Measurements from ENCODE around the gene HSD17B2.

HSD17B2 gene

GRCh38 chr16:82020051-82020450 is 15.0 kb upstream of the HSD17B2 start:
- TF ChIP-seq EP300 (IDR thresholded peaks at IDR 0.05; ENCODE audit: borderline replicate concordance) (no peak), TEAD4 (IDR thresholded peaks at IDR 0.05) (no peak), FOXM1 (IDR thresholded peaks at IDR 0.05; ENCODE audit: borderline replicate concordance, low read depth) (no peak), NFIC (IDR thresholded peaks at IDR 0.05) (no peak), REST (IDR thresholded peaks at IDR 0.05; ENCODE audit: low read depth) (no peak), CREB1 (IDR thresholded peaks at IDR 0.05; ENCODE audit: low read depth) (no peak), CEBPB (IDR thresholded peaks at IDR 0.05) (no peak), RAD21 (IDR thresholded peaks at IDR 0.05; ENCODE audit: low read depth) (no peak), YY1 (IDR thresholded peaks at IDR 0.05; ENCODE audit: low read depth) (no peak), TAF1 (IDR thresholded peaks at IDR 0.05; ENCODE audit: low read depth) (no peak), MAX (IDR thresholded peaks at IDR 0.05) (no peak), USF1 (IDR thresholded peaks at IDR 0.05) (no peak), TCF12 (IDR thresholded peaks at IDR 0.05; ENCODE audit: low read depth) (no peak), EGR1 (IDR thresholded peaks at IDR 0.05) (no peak)

- TF ChIP-seq TCF12 (IDR thresholded peaks at IDR 0.05; ENCODE audit: low read depth) (no peak), CREB1 (IDR thresholded peaks at IDR 0.05; ENCODE audit: low read depth) (no peak), TAF1 (IDR thresholded peaks at IDR 0.05; ENCODE audit: low read depth) (no peak), CEBPB (IDR thresholded peaks at IDR 0.05) (no peak), FOXM1 (IDR thresholded peaks at IDR 0.05; ENCODE audit: borderline replicate concordance, low read depth) (no peak), EP300 (IDR thresholded peaks at IDR 0.05; ENCODE audit: borderline replicate concordance) (no peak), ZBTB7A (IDR thresholded peaks at IDR 0.05; ENCODE audit: low read depth) (no peak), REST (IDR thresholded peaks at IDR 0.05; ENCODE audit: low read depth) (no peak), MAX (IDR thresholded peaks at IDR 0.05) (no peak)
Measured at GRCh38 chr16:82023206-82023605, 11.8 kb upstream of the HSD17B2 start.

GRCh38 chr16:82024316-82024715 is 10.7 kb upstream of the HSD17B2 start:
- TF ChIP-seq CEBPB (IDR thresholded peaks at IDR 0.05): no peak
- no peak for TF ChIP-seq NFIC (IDR thresholded peaks at IDR 0.05)
- no peak for TF ChIP-seq RAD21 (IDR thresholded peaks at IDR 0.05; ENCODE audit: low read depth)
- TF ChIP-seq MAX (IDR thresholded peaks at IDR 0.05): no peak
- TF ChIP-seq EGR1 (IDR thresholded peaks at IDR 0.05): no peak
- no peak for TF ChIP-seq TAF1 (IDR thresholded peaks at IDR 0.05; ENCODE audit: low read depth)
- TF ChIP-seq FOXM1 (IDR thresholded peaks at IDR 0.05; ENCODE audit: borderline replicate concordance, low read depth): no peak
- no peak for TF ChIP-seq EP300 (IDR thresholded peaks at IDR 0.05; ENCODE audit: borderline replicate concordance)
- no peak for TF ChIP-seq CREB1 (IDR thresholded peaks at IDR 0.05; ENCODE audit: low read depth)
- no peak for TF ChIP-seq YY1 (IDR thresholded peaks at IDR 0.05; ENCODE audit: low read depth)
- TF ChIP-seq ZBTB7A (IDR thresholded peaks at IDR 0.05; ENCODE audit: low read depth): no peak
- no peak for TF ChIP-seq TCF12 (IDR thresholded peaks at IDR 0.05; ENCODE audit: low read depth)
- TF ChIP-seq USF1 (IDR thresholded peaks at IDR 0.05): no peak
- no peak for TF ChIP-seq REST (IDR thresholded peaks at IDR 0.05; ENCODE audit: low read depth)

- TF ChIP-seq CEBPB (IDR thresholded peaks at IDR 0.05) (no peak), YY1 (IDR thresholded peaks at IDR 0.05; ENCODE audit: low read depth) (no peak), REST (IDR thresholded peaks at IDR 0.05; ENCODE audit: low read depth) (no peak), TEAD4 (IDR thresholded peaks at IDR 0.05) (no peak), NFIC (IDR thresholded peaks at IDR 0.05) (no peak), EGR1 (IDR thresholded peaks at IDR 0.05) (no peak), CREB1 (IDR thresholded peaks at IDR 0.05; ENCODE audit: low read depth) (no peak), EP300 (IDR thresholded peaks at IDR 0.05; ENCODE audit: borderline replicate concordance) (no peak), ZBTB7A (IDR thresholded peaks at IDR 0.05; ENCODE audit: low read depth) (no peak), TAF1 (IDR thresholded peaks at IDR 0.05; ENCODE audit: low read depth) (no peak), RAD21 (IDR thresholded peaks at IDR 0.05; ENCODE audit: low read depth) (no peak), TCF12 (IDR thresholded peaks at IDR 0.05; ENCODE audit: low read depth) (no peak), MAX (IDR thresholded peaks at IDR 0.05) (no peak), FOXM1 (IDR thresholded peaks at IDR 0.05; ENCODE audit: borderline replicate concordance, low read depth) (no peak), USF1 (IDR thresholded peaks at IDR 0.05) (no peak)
Measured at GRCh38 chr16:82024883-82025282, 10.2 kb upstream of the HSD17B2 start.
